Parathyroid adenoma (tissue), 2 donors: Measurements from ENCODE around the gene SLC22A4.

Experiments used
- H2AFZ ChIP-seq: fragments of 300-600 bp; sonication (generic); one replicate; pipeline ENCODE4 v1.7.0; 2017; ENCODE audit warnings: antibody characterized with exemption, mild to moderate bottlenecking
- H3K27ac ChIP-seq: fragments of 300-600 bp; sonication (generic); one replicate; pipeline ENCODE4 v1.7.0; 2017
- H3K27me3 ChIP-seq: fragments of 300-600 bp; sonication (generic); one replicate; pipeline ENCODE4 v1.7.0; 2017; ENCODE audit warnings: low read length; ENCODE audit not compliant: control insufficient read depth, insufficient read depth
- H3K36me3 ChIP-seq: fragments of 300-600 bp; sonication (generic); one replicate; pipeline ENCODE4 v1.7.0; 2017; ENCODE audit warnings: low read length; ENCODE audit not compliant: control insufficient read depth, insufficient read depth
- H3K4me1 ChIP-seq: fragments of 300-600 bp; sonication (generic); one replicate; pipeline ENCODE4 v1.7.0; 2017; ENCODE audit warnings: control low read depth
- H3K4me2 ChIP-seq: fragments of 300-600 bp; sonication (generic); one replicate; pipeline ENCODE4 v1.7.0; 2017; ENCODE audit warnings: low read length
- H3K4me3 ChIP-seq: fragments of 300-600 bp; sonication (generic); one replicate; pipeline ENCODE4 v1.7.0; 2017; ENCODE audit warnings: low read depth, low read length
- H3K79me2 ChIP-seq: fragments of 300-600 bp; sonication (generic); one replicate; pipeline ENCODE4 v1.7.0; 2017; ENCODE audit warnings: control low read depth
- H3K9ac ChIP-seq: fragments of 300-600 bp; sonication (generic); one replicate; pipeline ENCODE4 v1.7.0; 2017; ENCODE audit warnings: mild to moderate bottlenecking
- H3K9me3 ChIP-seq: fragments of 300-600 bp; sonication (generic); one replicate; pipeline ENCODE4 v1.7.0; 2017; ENCODE audit warnings: low read length; ENCODE audit not compliant: control insufficient read depth
- TF ChIP-seq, protein P1 (sequence below): fragments of 300-600 bp; sonication (generic); IDR thresholded peaks from one replicate; pipeline ENCODE4 v1.7.0; 2017; ENCODE audit warnings: antibody characterized with exemption, mild to moderate bottlenecking
- donor health status: primary hyperparathyroidism.

The SLC22A4 gene

GRCh38 chr5:132301344-132302271, 7.4 kb downstream of the SLC22A4 start:
- TF ChIP-seq, protein P1, sequence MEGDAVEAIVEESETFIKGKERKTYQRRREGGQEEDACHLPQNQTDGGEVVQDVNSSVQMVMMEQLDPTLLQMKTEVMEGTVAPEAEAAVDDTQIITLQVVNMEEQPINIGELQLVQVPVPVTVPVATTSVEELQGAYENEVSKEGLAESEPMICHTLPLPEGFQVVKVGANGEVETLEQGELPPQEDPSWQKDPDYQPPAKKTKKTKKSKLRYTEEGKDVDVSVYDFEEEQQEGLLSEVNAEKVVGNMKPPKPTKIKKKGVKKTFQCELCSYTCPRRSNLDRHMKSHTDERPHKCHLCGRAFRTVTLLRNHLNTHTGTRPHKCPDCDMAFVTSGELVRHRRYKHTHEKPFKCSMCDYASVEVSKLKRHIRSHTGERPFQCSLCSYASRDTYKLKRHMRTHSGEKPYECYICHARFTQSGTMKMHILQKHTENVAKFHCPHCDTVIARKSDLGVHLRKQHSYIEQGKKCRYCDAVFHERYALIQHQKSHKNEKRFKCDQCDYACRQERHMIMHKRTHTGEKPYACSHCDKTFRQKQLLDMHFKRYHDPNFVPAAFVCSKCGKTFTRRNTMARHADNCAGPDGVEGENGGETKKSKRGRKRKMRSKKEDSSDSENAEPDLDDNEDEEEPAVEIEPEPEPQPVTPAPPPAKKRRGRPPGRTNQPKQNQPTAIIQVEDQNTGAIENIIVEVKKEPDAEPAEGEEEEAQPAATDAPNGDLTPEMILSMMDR: no peak
- H3K36me3 ChIP-seq: no peaks in the 10 kb centered on the region
- H3K9me3 ChIP-seq: no peaks in the 10 kb centered on the region
- H3K79me2 ChIP-seq: no peaks in the 10 kb centered on the region
- no peak overlapping the region for H3K27ac ChIP-seq
- H3K27me3 ChIP-seq: no peaks in the 10 kb centered on the region
- no peak overlapping the region for H3K4me2 ChIP-seq
- no peak overlapping the region for H3K9ac ChIP-seq
- no peaks in the 10 kb centered on the region for H3K4me1 ChIP-seq
- no peak overlapping the region for H2AFZ ChIP-seq
- H3K4me3 ChIP-seq: no peak overlapping the region

- no peak overlapping the region for H3K4me3 ChIP-seq
- TF ChIP-seq, protein P1: no peak
- H3K27me3 ChIP-seq: no peaks in the 10 kb centered on the region
Measured at GRCh38 chr5:132302413-132302812, 8.2 kb downstream of the SLC22A4 start.

GRCh38 chr5:132303589-132303988, 9.4 kb downstream of the SLC22A4 start:
- no peak overlapping the region for H3K27ac ChIP-seq
- TF ChIP-seq, protein P1: no peak

More at GRCh38 chr5:132302413-132302812, 8.2 kb downstream of the SLC22A4 start:
- H3K27ac ChIP-seq: no peak overlapping the region
- no peaks in the 10 kb centered on the region for H3K9me3 ChIP-seq
- H3K79me2 ChIP-seq: no peaks in the 10 kb centered on the region
- H2AFZ ChIP-seq: no peak overlapping the region
- no peak overlapping the region for H3K4me2 ChIP-seq
- no peaks in the 10 kb centered on the region for H3K4me1 ChIP-seq
- no peak overlapping the region for H3K9ac ChIP-seq
- no peaks in the 10 kb centered on the region for H3K36me3 ChIP-seq

GRCh38 chr5:132305420-132305819, 11.2 kb downstream of the SLC22A4 start:
- Histone ChIP-seq H3K9me3 (no peaks in the 10 kb centered on the region), H3K36me3 (no peaks in the 10 kb centered on the region), H3K4me1 (peaks cover 3% of the 10 kb centered on the region), H3K4me3 (no peak overlapping the region), H3K27me3 (no peaks in the 10 kb centered on the region), H2AFZ (no peak overlapping the region), H3K27ac (no peak overlapping the region), H3K4me2 (no peak overlapping the region), H3K9ac (no peak overlapping the region), H3K79me2 (no peaks in the 10 kb centered on the region)
- TF ChIP-seq, protein P1: no peak

More at GRCh38 chr5:132303589-132303988, 9.4 kb downstream of the SLC22A4 start:
- H3K36me3 ChIP-seq: no peaks in the 10 kb centered on the region
- no peak overlapping the region for H3K4me3 ChIP-seq
- H3K27me3 ChIP-seq: no peaks in the 10 kb centered on the region
- H3K9me3 ChIP-seq: no peaks in the 10 kb centered on the region
- H3K9ac ChIP-seq: no peak overlapping the region
- no peaks in the 10 kb centered on the region for H3K79me2 ChIP-seq
- H3K4me2 ChIP-seq: no peak overlapping the region
- no peak overlapping the region for H2AFZ ChIP-seq
- no peaks in the 10 kb centered on the region for H3K4me1 ChIP-seq

GRCh38 chr5:132308701-132309100, 14.5 kb downstream of the SLC22A4 start:
- no peak overlapping the region for H3K9ac ChIP-seq
- no peak overlapping the region for H3K27ac ChIP-seq
- H3K79me2 ChIP-seq: no peaks in the 10 kb centered on the region
- H3K9me3 ChIP-seq: no peaks in the 10 kb centered on the region
- TF ChIP-seq, protein P1: no peak
- peaks cover 3% of the 10 kb centered on the region for H3K4me1 ChIP-seq
- H3K27me3 ChIP-seq: no peaks in the 10 kb centered on the region
- no peak overlapping the region for H2AFZ ChIP-seq
- no peak overlapping the region for H3K4me3 ChIP-seq
- H3K36me3 ChIP-seq: no peaks in the 10 kb centered on the region
- H3K4me2 ChIP-seq: no peak overlapping the region
